ENCODE results near the gene OR7A17. TPM values are rescaled to one million over a fixed set of nuclear protein-coding genes. Genes with fewer than 3 reads are reported as not detected.

OR7A17 gene
- total and polyA plus RNA-seq, 2 donors (not counting 3 experiments of a cell fraction or from before 2014, with no cell fraction given): not detected

GRCh38 chr19:14906711-14907110 lies 20.8 kb upstream of the OR7A17 start:
- ChIA-PET CTCF (interaction anchor here (0.7 kb wide), 1 partner anchor 730 kb away, joined by 3 read pairs; no protein-coding TSS in a partner anchor), POLR2A (no interaction called here)
- no peaks in the 10 kb centered on the region for H4K20me1 ChIP-seq (replicated peaks; ENCODE audit: control insufficient read depth, extremely low read depth, insufficient read depth, low read length)
- no peak for FAIRE-seq
- dilution Hi-C loops (cut with MboI; ENCODE audit: extremely low pct_ligation_motif_present, low sequenced_read_pairs) (no loop called here), intact Hi-C loops (cut with micrococcal nuclease) (no loop called here)
- no peak for TF ChIP-seq JUN (IDR thresholded peaks at IDR 0.05; ENCODE audit: borderline replicate concordance, insufficient read depth, insufficient read length, low read depth)
- DNase-seq (ENCODE audit: low read depth, low spot score): no peak
- no peak overlapping the region for H2AFZ ChIP-seq (ENCODE audit: low read depth, low read length)
- no peak overlapping the region for H3K4me3 ChIP-seq (replicated peaks in 1 of 3; ENCODE audit: insufficient read depth in 1 of 3, low read depth in 1 of 3, low read length in 3 of 3)
- no peaks in the 10 kb centered on the region for H3K9me3 ChIP-seq (replicated peaks; ENCODE audit: control insufficient read depth, insufficient read depth, low read length)
- no peaks in the 10 kb centered on the region for H3K4me1 ChIP-seq (ENCODE audit: control insufficient read depth, extremely low read depth, insufficient read depth, low read length)
- H3K27me3 ChIP-seq (ENCODE audit: control insufficient read depth in 2 of 2, insufficient read depth in 2 of 2, low read length in 2 of 2): no peaks in the 10 kb centered on the region
- no peak overlapping the region for H3K4me2 ChIP-seq (ENCODE audit: insufficient read depth, low read length)
- H3K36me3 ChIP-seq (ENCODE audit: control insufficient read depth in 2 of 2, extremely low read depth in 1 of 2, insufficient read depth in 2 of 2, low read length in 2 of 2): no peaks in the 10 kb centered on the region
- H3K27ac ChIP-seq (ENCODE audit: insufficient read depth, low read depth, low read length): no peak overlapping the region
- H3K9me1 ChIP-seq (replicated peaks; ENCODE audit: control insufficient read depth, extremely low read depth, insufficient read depth, low read length): no peaks in the 10 kb centered on the region
- no TSS peak for BruUV-seq (replicated peaks)
- H3K79me2 ChIP-seq (ENCODE audit: control insufficient read depth, insufficient read depth, low read length): no peaks in the 10 kb centered on the region
- H3K9ac ChIP-seq (replicated peaks; ENCODE audit: extremely low read depth, insufficient read depth, low read length): no peak overlapping the region

GRCh38 chr19:14901675-14902260 lies 15.8 kb upstream of the OR7A17 start:
- no TSS peak for BruUV-seq (replicated peaks)
- H3K4me3 ChIP-seq (replicated peaks in 1 of 3; ENCODE audit: insufficient read depth in 1 of 3, low read depth in 1 of 3, low read length in 3 of 3): no peak overlapping the region
- H4K20me1 ChIP-seq (replicated peaks; ENCODE audit: control insufficient read depth, extremely low read depth, insufficient read depth, low read length): no peaks in the 10 kb centered on the region
- H3K9ac ChIP-seq (replicated peaks; ENCODE audit: extremely low read depth, insufficient read depth, low read length): no peak overlapping the region
- H3K79me2 ChIP-seq (ENCODE audit: control insufficient read depth, insufficient read depth, low read length): no peaks in the 10 kb centered on the region
- no peak for FAIRE-seq
- ChIA-PET POLR2A (no interaction called here), CTCF (no interaction called here)
- H3K36me3 ChIP-seq (ENCODE audit: control insufficient read depth in 2 of 2, extremely low read depth in 1 of 2, insufficient read depth in 2 of 2, low read length in 2 of 2): no peaks in the 10 kb centered on the region
- no peaks in the 10 kb centered on the region for H3K4me1 ChIP-seq (ENCODE audit: control insufficient read depth, extremely low read depth, insufficient read depth, low read length)
- no peak overlapping the region for H3K4me2 ChIP-seq (ENCODE audit: insufficient read depth, low read length)
- no peaks in the 10 kb centered on the region for H3K27me3 ChIP-seq (ENCODE audit: control insufficient read depth in 2 of 2, insufficient read depth in 2 of 2, low read length in 2 of 2)
- no peaks in the 10 kb centered on the region for H3K9me3 ChIP-seq (replicated peaks; ENCODE audit: control insufficient read depth, insufficient read depth, low read length)
- no peaks in the 10 kb centered on the region for H3K9me1 ChIP-seq (replicated peaks; ENCODE audit: control insufficient read depth, extremely low read depth, insufficient read depth, low read length)
- no peak overlapping the region for H2AFZ ChIP-seq (ENCODE audit: low read depth, low read length)
- no peak overlapping the region for H3K27ac ChIP-seq (ENCODE audit: insufficient read depth, low read depth, low read length)
- dilution Hi-C loops (cut with MboI; ENCODE audit: extremely low pct_ligation_motif_present, low sequenced_read_pairs) (no loop called here), intact Hi-C loops (cut with micrococcal nuclease) (no loop called here)
- DNase-seq (ENCODE audit: low read depth, low spot score): no peak
- TF ChIP-seq JUN (IDR thresholded peaks at IDR 0.05; ENCODE audit: borderline replicate concordance, insufficient read depth, insufficient read length, low read depth) (no peak), EZH2 (IDR thresholded peaks at IDR 0.05; ENCODE audit: borderline replicate concordance, low read depth, low read length, severe bottlenecking) (no peak), FOS (IDR thresholded peaks at IDR 0.05; ENCODE audit: borderline replicate concordance, insufficient read depth, low read length) (no peak), POLR2AphosphoS5 (IDR thresholded peaks at IDR 0.05; ENCODE audit: insufficient read depth, low read depth, low read length) (no peak), POLR2A (IDR thresholded peaks at IDR 0.05; ENCODE audit: low read depth, low read length) (no peak), MAX (IDR thresholded peaks at IDR 0.05; ENCODE audit: insufficient read depth, insufficient read length) (no peak), MYC (IDR thresholded peaks at IDR 0.05; ENCODE audit: low read depth, low read length) (no peak), GATA2 (IDR thresholded peaks at IDR 0.05; ENCODE audit: insufficient read depth, insufficient read length, low read depth, low read length) (no peak), CTCF (IDR thresholded peaks at IDR 0.05; ENCODE audit: extremely low read depth in 1 of 2, insufficient read depth in 1 of 2, low read depth in 1 of 2, low read length in 2 of 2) (no peak)
